ENCODE data around the gene STARD9. TPM values are rescaled to one million over a fixed set of nuclear protein-coding genes. Genes with fewer than 3 reads are reported as not detected.

Gene STARD9
- total RNA-seq, 1 donor from 2014 or later: 5.7 TPM

DNA sequence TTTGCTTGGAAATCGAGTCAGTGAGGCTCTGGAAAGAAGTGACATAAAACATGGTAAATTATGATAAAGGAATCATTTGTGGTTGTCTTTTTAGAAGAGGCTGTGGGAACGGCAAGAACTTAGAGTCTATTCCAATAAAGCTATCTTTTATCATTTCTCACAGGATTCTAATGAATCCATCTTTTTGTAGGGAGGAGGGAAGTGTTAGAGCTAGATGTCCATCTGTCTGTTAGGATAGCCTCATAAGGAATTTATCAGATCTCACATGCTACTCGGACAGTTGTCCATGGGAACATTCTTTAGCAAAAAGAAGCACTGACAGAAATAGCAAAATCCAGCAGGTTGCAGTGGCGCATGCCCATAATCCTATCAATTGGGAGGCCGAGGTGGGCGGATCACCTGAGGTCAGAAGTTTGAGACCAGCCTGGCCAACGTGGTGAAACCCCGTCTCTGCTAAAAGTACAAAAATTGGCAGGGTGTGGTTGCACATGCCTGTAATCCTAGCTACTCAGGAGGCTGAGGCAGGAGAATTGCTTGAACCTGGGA lies 37.0 kb downstream of the STARD9 start:
- Histone ChIP-seq H3K4me3 (ENCODE audit: low read depth, low read length) (no peak overlapping the region), H3K27me3 (ENCODE audit: control insufficient read depth, insufficient read depth, low read length) (no peaks in the 10 kb centered on the region), H3K36me3 (ENCODE audit: control insufficient read depth, insufficient read depth, low read length) (no peaks in the 10 kb centered on the region)
- TF ChIP-seq, protein P1, sequence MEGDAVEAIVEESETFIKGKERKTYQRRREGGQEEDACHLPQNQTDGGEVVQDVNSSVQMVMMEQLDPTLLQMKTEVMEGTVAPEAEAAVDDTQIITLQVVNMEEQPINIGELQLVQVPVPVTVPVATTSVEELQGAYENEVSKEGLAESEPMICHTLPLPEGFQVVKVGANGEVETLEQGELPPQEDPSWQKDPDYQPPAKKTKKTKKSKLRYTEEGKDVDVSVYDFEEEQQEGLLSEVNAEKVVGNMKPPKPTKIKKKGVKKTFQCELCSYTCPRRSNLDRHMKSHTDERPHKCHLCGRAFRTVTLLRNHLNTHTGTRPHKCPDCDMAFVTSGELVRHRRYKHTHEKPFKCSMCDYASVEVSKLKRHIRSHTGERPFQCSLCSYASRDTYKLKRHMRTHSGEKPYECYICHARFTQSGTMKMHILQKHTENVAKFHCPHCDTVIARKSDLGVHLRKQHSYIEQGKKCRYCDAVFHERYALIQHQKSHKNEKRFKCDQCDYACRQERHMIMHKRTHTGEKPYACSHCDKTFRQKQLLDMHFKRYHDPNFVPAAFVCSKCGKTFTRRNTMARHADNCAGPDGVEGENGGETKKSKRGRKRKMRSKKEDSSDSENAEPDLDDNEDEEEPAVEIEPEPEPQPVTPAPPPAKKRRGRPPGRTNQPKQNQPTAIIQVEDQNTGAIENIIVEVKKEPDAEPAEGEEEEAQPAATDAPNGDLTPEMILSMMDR (IDR thresholded peaks at IDR 0.05; ENCODE audit: insufficient read depth, low read length, poor library complexity, severe bottlenecking): no peak
- DNase-seq (ENCODE audit: low read depth): no peak

DNA sequence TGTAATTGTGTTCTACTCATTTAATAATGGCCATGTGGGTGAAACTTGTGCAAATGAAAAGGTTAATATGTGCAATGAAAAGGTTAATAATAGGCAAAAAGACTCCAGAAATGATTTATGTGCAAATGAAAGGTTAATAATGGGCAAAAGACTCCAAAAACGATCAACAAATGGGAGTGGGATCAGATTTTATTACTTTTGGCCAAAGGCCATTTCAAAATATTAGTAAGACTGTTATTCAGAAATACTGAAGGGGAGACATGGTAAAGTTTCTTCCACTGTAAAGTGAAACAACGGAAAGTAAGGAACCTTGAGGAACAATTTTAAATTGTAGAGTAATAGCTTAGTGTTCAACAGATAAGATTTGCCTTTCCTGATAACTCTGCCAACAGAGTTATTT lies 40.7 kb downstream of the STARD9 start:
- no peaks in the 10 kb centered on the region for H3K27me3 ChIP-seq (ENCODE audit: control insufficient read depth, insufficient read depth, low read length)
- no peak for DNase-seq (ENCODE audit: low read depth)
- TF ChIP-seq, protein P1 (IDR thresholded peaks at IDR 0.05; ENCODE audit: insufficient read depth, low read length, poor library complexity, severe bottlenecking): no peak

DNA sequence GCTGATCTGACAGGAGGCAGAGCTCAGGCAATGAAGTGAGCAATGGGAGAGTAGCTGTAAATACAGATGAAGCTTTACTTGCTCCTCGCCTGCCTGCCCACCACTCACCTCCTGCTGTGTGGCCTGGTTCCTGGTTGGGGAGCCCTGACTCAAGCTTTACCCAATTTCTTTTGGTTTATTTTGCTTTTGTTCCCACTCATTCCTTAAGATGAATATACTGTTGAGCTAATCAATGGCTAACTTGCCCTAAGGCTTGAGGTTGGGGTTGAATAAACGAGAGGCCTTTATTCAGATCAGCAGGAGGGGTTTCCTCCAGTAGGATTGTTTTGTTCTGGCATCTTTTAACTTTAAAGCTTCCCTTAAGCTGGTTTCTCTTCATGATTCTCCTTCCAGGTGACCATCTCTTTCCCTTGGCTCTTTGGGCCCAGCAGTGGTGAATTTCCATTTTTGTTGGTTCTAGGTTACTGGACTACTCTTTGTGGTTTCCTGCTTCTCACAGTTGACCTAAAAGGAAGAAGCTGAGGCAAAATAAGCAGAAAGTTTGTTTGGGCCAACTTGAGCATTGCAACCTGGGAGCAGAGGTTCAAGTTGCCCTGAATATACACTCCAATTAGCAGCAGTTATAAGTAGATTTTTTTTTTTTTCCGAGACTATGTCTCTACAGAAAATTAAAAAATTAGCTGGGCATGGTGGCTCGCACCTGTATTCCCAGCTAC lies 44.4 kb downstream of the STARD9 start:
- DNase-seq (ENCODE audit: low read depth): no peak
- Histone ChIP-seq H3K36me3 (ENCODE audit: control insufficient read depth, insufficient read depth, low read length) (no peaks in the 10 kb centered on the region), H3K27me3 (ENCODE audit: control insufficient read depth, insufficient read depth, low read length) (no peaks in the 10 kb centered on the region), H3K4me3 (ENCODE audit: low read depth, low read length) (no peak overlapping the region)
- TF ChIP-seq, protein P1 (IDR thresholded peaks at IDR 0.05; ENCODE audit: insufficient read depth, low read length, poor library complexity, severe bottlenecking): no peak

More for the DNA sequence above, 40.7 kb downstream of the STARD9 start:
- Histone ChIP-seq H3K36me3 (ENCODE audit: control insufficient read depth, insufficient read depth, low read length) (no peaks in the 10 kb centered on the region), H3K4me3 (ENCODE audit: low read depth, low read length) (no peak overlapping the region)

DNA sequence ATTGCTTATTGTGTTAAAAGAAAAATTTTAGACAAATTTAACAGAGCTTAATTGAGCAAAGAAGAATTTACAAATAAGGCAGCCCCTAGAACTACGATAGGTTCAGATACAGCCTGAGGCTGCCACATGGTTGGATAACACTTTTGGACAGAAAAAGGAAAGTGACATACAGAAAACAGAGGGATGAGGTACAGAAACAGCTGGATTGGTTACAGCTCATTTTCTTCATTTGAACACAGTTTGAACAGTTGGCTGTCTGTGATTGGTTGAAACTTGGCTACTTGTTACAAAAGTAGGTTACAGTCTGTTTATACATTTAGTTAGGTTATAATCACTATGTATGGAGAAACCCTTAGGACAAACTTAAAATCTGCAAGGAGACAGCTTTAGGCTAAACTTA lies 46.0 kb downstream of the STARD9 start:
- H3K36me3 ChIP-seq (ENCODE audit: control insufficient read depth, insufficient read depth, low read length): no peaks in the 10 kb centered on the region
- no peak overlapping the region for H3K4me3 ChIP-seq (ENCODE audit: low read depth, low read length)
- H3K27me3 ChIP-seq (ENCODE audit: control insufficient read depth, insufficient read depth, low read length): no peaks in the 10 kb centered on the region
- TF ChIP-seq, protein P1 (IDR thresholded peaks at IDR 0.05; ENCODE audit: insufficient read depth, low read length, poor library complexity, severe bottlenecking): no peak
- DNase-seq (ENCODE audit: low read depth): no peak

DNA sequence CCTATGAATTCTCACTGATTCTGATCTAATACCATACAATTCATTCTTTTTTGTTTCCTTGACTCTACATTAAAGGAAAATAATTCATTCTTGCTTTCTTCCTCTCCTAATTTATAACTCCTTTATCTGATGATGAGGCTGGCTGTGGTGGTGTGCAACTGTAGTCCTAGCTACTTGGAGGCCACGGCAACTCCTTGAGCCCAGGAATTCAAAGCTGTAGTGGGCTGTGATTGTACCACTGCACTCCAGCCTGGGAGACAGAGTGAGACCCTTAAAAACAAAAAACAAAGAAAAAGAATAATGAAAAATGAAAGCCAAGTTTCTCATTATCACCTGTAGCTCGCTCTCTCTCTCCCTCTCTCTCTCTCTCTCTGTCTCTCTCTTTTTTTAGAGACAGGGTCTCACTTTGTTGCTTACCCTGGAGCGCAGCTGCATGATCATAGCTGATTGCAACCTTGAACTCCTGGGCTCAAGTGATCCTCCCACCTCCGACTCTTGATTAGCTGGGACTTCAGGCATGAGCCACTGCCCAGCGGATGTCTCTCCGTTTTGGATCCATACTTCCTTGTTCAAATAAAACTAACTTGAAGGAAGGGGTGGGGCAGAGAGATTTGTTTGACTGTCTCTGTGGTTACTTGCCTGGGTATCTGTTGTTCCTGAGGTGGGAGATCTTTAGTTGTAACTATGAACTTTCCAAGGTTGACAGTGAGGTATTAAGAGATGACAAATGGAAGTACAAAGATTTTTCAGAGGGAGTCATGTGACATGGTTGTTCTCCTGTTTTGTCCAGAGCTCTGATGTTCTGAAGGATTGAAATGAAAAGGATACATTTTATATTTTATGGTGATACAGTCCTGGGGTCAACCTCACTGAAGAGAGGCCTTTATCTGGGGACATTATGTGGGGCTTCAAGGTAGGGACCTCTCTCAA lies 46.9 kb downstream of the STARD9 start:
- Histone ChIP-seq H3K27me3 (ENCODE audit: control insufficient read depth, insufficient read depth, low read length) (no peaks in the 10 kb centered on the region), H3K36me3 (ENCODE audit: control insufficient read depth, insufficient read depth, low read length) (no peaks in the 10 kb centered on the region), H3K4me3 (ENCODE audit: low read depth, low read length) (no peak overlapping the region)
- TF ChIP-seq, protein P1 (IDR thresholded peaks at IDR 0.05; ENCODE audit: insufficient read depth, low read length, poor library complexity, severe bottlenecking): no peak
- DNase-seq (ENCODE audit: low read depth): no peak

Data from kidney epithelial cell (primary cell).